HG03460 (cell line): Measurements from ENCODE around the gene MAGEC2.

ENCODE experiments used
- ATAC-seq: cut with Tn5 transposase; IDR thresholded peaks from one replicate; pipeline ENCODE4 v1.9.1; 2021; ENCODE audit not compliant: unreplicated experiment

The MAGEC2 gene

GRCh38 chrX:142204522-142205433 lies at the start of gene MAGEC2:
Gene MAGEC2, minus strand, starts transcription at chrX:142205290. Its CDS starts 1,303 bp downstream, at chrX:142203987.
- ATAC-seq, result no peak

GRCh38 chrX:142251680-142252079 lies 46.6 kb upstream of the MAGEC2 start:
- ATAC-seq, result no peak

GRCh38 chrX:142251202-142251601 lies 46.1 kb upstream of the MAGEC2 start:
- no peak for ATAC-seq

GRCh38 chrX:142250502-142250901 lies 45.4 kb upstream of the MAGEC2 start:
- ATAC-seq, result no peak

GRCh38 chrX:142249721-142250120 lies 44.6 kb upstream of the MAGEC2 start:
- no peak for ATAC-seq

- ATAC-seq, result no peak
These were observed 39.5 kb upstream of the MAGEC2 start for GRCh38 chrX:142244568-142244967.

GRCh38 chrX:142238536-142238935 lies 33.4 kb upstream of the MAGEC2 start:
- no peak for ATAC-seq

GRCh38 chrX:142233400-142233799 lies 28.3 kb upstream of the MAGEC2 start:
- ATAC-seq, result no peak

GRCh38 chrX:142214081-142214480 lies 9.0 kb upstream of the MAGEC2 start:
- ATAC-seq, result no peak

- no peak for ATAC-seq
These were observed 4.0 kb downstream of the MAGEC2 start for GRCh38 chrX:142201113-142201512.

GRCh38 chrX:142186103-142186502 lies 19.0 kb downstream of the MAGEC2 start:
- no peak for ATAC-seq

- no peak for ATAC-seq
These were observed 20.1 kb downstream of the MAGEC2 start for GRCh38 chrX:142184756-142185602.

GRCh38 chrX:142156567-142156966 lies 48.5 kb downstream of the MAGEC2 start:
- ATAC-seq, result no peak
